Parathyroid adenoma (tissue), 2 donors: Measurements from ENCODE around the gene CORIN.
"Not testable (repeated sequence)": the region's sequence is repeated elsewhere in the genome, so short reads cannot be mapped to it uniquely, and the experiment has no call there.

ENCODE experiments used
- H2AFZ ChIP-seq: fragments of 300-600 bp; sonication (generic); one replicate; pipeline ENCODE4 v1.7.0; 2017; ENCODE audit warnings: antibody characterized with exemption, mild to moderate bottlenecking
- H3K27ac ChIP-seq: fragments of 300-600 bp; sonication (generic); one replicate; pipeline ENCODE4 v1.7.0; 2017
- H3K27me3 ChIP-seq: fragments of 300-600 bp; sonication (generic); one replicate; pipeline ENCODE4 v1.7.0; 2017; ENCODE audit warnings: low read length; ENCODE audit not compliant: control insufficient read depth, insufficient read depth
- H3K36me3 ChIP-seq: fragments of 300-600 bp; sonication (generic); one replicate; pipeline ENCODE4 v1.7.0; 2017; ENCODE audit warnings: low read length; ENCODE audit not compliant: control insufficient read depth, insufficient read depth
- H3K4me1 ChIP-seq: fragments of 300-600 bp; sonication (generic); one replicate; pipeline ENCODE4 v1.7.0; 2017; ENCODE audit warnings: control low read depth
- H3K4me2 ChIP-seq: fragments of 300-600 bp; sonication (generic); one replicate; pipeline ENCODE4 v1.7.0; 2017; ENCODE audit warnings: low read length
- H3K4me3 ChIP-seq: fragments of 300-600 bp; sonication (generic); one replicate; pipeline ENCODE4 v1.7.0; 2017; ENCODE audit warnings: low read depth, low read length
- H3K79me2 ChIP-seq: fragments of 300-600 bp; sonication (generic); one replicate; pipeline ENCODE4 v1.7.0; 2017; ENCODE audit warnings: control low read depth
- H3K9ac ChIP-seq: fragments of 300-600 bp; sonication (generic); one replicate; pipeline ENCODE4 v1.7.0; 2017; ENCODE audit warnings: mild to moderate bottlenecking
- H3K9me3 ChIP-seq: fragments of 300-600 bp; sonication (generic); one replicate; pipeline ENCODE4 v1.7.0; 2017; ENCODE audit warnings: low read length; ENCODE audit not compliant: control insufficient read depth
- TF ChIP-seq, protein P1 (sequence below): fragments of 300-600 bp; sonication (generic); IDR thresholded peaks from one replicate; pipeline ENCODE4 v1.7.0; 2017; ENCODE audit warnings: antibody characterized with exemption, mild to moderate bottlenecking
- donor health status: primary hyperparathyroidism.

CORIN gene

DNA sequence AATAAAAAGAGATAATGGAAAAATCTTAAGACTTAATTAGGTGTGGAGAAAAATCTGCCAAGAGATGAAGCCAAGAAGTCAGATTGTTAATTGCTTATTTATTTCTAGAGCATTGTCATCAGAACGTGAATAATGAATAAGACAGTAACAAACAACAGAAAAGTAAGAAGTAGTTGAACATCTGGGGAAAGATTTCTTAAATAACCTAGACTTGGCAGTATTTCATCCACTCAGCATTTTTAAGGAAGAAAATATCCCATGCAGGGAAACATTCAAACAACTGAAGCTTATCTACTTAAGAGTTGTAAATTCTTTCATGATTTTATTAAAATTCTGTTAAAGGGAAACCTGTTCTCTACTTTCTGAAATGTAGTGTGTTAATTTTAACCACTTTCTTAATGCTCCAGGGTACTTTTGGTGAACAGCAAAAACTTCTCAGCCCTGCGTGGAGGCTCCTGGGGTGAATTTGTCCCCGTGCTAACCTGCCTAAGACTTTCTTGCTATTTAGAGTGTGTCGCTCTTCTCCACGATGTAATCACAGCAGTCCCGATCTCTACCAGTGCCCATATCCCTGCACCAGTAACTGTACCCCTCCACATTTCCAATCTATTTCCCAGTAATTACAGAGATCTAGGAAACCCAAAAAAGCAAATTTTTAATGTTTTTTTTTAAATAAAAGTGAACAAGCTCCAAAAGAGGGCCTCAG is 124.6 kb downstream of the CORIN start:
- TF ChIP-seq, protein P1, sequence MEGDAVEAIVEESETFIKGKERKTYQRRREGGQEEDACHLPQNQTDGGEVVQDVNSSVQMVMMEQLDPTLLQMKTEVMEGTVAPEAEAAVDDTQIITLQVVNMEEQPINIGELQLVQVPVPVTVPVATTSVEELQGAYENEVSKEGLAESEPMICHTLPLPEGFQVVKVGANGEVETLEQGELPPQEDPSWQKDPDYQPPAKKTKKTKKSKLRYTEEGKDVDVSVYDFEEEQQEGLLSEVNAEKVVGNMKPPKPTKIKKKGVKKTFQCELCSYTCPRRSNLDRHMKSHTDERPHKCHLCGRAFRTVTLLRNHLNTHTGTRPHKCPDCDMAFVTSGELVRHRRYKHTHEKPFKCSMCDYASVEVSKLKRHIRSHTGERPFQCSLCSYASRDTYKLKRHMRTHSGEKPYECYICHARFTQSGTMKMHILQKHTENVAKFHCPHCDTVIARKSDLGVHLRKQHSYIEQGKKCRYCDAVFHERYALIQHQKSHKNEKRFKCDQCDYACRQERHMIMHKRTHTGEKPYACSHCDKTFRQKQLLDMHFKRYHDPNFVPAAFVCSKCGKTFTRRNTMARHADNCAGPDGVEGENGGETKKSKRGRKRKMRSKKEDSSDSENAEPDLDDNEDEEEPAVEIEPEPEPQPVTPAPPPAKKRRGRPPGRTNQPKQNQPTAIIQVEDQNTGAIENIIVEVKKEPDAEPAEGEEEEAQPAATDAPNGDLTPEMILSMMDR = no peak
- Histone ChIP-seq H3K36me3 (no peaks in the 10 kb centered on the region), H3K4me2 (peak overlapping the region; percentile 20), H3K27me3 (no peaks in the 10 kb centered on the region), H3K27ac (no peak overlapping the region), H3K9me3 (no peaks in the 10 kb centered on the region), H3K9ac (no peak overlapping the region), H3K4me3 (no peak overlapping the region), H3K79me2 (no peaks in the 10 kb centered on the region), H2AFZ (no peak overlapping the region), H3K4me1 (no peaks in the 10 kb centered on the region)

DNA sequence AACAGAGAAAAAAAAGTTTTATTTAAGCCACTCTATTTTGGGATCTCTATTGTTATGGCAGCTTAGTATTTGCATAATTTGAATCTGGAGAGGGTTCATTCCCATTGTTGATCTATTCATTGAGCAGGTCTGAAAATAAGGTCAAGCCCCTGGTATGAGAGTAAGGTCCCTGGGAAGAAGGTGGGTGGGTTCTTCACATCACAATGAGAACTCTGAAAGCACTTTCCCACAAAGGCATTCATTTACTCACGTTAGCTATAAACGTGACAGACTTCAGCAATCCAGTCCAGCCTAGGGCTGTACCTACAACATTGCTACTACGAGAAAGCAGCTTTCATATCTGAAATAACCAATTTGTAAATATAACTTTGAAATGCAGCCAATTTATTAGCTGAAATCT is 126.2 kb downstream of the CORIN start:
- no peak overlapping the region for H3K4me2 ChIP-seq
- no peaks in the 10 kb centered on the region for H3K4me1 ChIP-seq
- no peaks in the 10 kb centered on the region for H3K27me3 ChIP-seq
- no peak overlapping the region for H3K4me3 ChIP-seq
- no peaks in the 10 kb centered on the region for H3K36me3 ChIP-seq
- no peaks in the 10 kb centered on the region for H3K79me2 ChIP-seq
- H3K9ac ChIP-seq = no peak overlapping the region
- TF ChIP-seq, protein P1 = no peak
- no peak overlapping the region for H2AFZ ChIP-seq
- H3K27ac ChIP-seq = no peak overlapping the region
- H3K9me3 ChIP-seq = no peaks in the 10 kb centered on the region

DNA sequence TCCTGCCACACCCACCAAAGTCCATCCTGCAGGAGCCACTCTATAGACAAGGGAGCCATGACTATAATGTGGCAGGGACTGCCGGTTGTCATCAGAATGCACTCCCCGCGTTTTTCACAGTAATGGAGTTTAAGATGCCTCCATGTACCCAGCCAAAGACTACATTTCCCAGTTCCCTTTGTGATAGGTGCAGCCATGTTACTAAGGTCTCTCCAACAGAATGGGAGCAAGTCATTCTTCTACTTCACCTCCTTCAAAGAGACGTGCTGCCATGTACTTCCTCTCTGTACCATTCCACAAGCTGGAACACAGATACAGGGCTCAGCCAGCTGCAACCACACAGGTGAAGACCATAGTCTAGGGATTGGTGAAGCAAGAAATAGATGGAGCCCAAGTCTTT is 126.7 kb downstream of the CORIN start:
- no peak overlapping the region for H2AFZ ChIP-seq
- TF ChIP-seq, protein P1 = no peak
- H3K27ac ChIP-seq = no peak overlapping the region
- H3K4me3 ChIP-seq = no peak overlapping the region
- H3K27me3 ChIP-seq = no peaks in the 10 kb centered on the region
- H3K79me2 ChIP-seq = no peaks in the 10 kb centered on the region
- H3K4me2 ChIP-seq = no peak overlapping the region
- no peaks in the 10 kb centered on the region for H3K9me3 ChIP-seq
- no peaks in the 10 kb centered on the region for H3K4me1 ChIP-seq
- H3K36me3 ChIP-seq = no peaks in the 10 kb centered on the region
- no peak overlapping the region for H3K9ac ChIP-seq

DNA sequence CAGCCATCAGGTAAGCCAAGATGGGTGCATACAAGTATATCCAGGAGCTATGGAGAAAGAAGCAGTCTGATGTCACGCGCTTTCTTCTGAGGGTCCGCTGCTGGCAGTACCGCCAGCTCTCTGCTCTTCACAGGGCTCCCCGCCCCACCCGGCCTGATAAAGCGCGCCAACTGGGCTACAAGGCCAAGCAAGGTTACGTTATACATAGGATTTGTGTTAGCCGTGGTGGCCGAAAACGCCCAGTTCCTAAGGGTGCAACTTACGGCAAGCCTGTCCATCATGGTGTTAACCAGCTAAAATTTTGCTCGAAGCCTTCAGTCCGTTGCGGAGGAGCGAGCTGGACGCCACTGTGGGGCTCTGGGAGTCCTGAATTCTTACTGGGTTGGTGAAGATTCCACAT is 131.5 kb downstream of the CORIN start:
- H3K4me3 ChIP-seq, H3K4me1 ChIP-seq, H3K9me3 ChIP-seq, H3K36me3 ChIP-seq, H2AFZ ChIP-seq, H3K4me2 ChIP-seq, H3K9ac ChIP-seq, H3K79me2 ChIP-seq, H3K27me3 ChIP-seq, H3K27ac ChIP-seq: not testable (repeated sequence)

DNA sequence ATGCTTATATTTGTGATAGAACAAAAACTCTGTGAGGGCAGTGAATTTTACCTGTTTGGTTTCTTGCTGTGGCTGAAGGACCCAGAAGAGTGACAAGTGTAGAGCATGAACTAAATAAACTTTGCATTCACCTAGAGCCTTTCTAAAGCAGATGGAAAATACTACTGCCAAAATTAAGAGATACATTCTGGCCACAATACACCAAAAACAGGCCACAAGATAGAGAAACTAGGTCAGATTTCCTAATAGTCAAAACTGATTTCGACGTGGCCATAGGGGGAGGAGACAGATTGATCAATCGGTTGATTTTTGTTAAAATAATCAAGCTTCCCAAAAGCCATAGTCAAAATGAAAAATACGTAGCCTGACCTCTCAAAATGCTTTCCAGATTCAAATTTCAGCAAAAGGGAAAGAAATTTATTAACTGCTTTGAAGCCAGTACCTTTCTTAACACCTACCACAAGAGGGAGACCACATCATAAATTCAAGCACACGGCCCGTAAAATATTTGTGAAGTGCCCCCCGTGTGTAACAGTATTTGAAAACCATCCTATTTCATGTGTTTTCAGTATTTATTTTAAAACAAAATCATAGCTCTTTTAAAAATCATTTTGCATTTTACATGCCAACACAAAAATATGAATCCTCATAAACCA is 132.4 kb downstream of the CORIN start:
- TF ChIP-seq, protein P1 = peak; percentile 19
- Histone ChIP-seq H3K4me1 (no peaks in the 10 kb centered on the region), H3K9me3 (no peaks in the 10 kb centered on the region), H3K36me3 (no peaks in the 10 kb centered on the region), H2AFZ (no peak overlapping the region), H3K27me3 (no peaks in the 10 kb centered on the region), H3K4me3 (peak overlapping the region; percentile 37), H3K27ac (no peak overlapping the region), H3K79me2 (no peaks in the 10 kb centered on the region), H3K4me2 (peak overlapping the region; percentile 63), H3K9ac (no peak overlapping the region)
